ENCODE data around the gene SIRT7.

- TF ChIP-seq POLR2A (IDR thresholded peaks at IDR 0.05) = no peak
- TF ChIP-seq, protein P1, sequence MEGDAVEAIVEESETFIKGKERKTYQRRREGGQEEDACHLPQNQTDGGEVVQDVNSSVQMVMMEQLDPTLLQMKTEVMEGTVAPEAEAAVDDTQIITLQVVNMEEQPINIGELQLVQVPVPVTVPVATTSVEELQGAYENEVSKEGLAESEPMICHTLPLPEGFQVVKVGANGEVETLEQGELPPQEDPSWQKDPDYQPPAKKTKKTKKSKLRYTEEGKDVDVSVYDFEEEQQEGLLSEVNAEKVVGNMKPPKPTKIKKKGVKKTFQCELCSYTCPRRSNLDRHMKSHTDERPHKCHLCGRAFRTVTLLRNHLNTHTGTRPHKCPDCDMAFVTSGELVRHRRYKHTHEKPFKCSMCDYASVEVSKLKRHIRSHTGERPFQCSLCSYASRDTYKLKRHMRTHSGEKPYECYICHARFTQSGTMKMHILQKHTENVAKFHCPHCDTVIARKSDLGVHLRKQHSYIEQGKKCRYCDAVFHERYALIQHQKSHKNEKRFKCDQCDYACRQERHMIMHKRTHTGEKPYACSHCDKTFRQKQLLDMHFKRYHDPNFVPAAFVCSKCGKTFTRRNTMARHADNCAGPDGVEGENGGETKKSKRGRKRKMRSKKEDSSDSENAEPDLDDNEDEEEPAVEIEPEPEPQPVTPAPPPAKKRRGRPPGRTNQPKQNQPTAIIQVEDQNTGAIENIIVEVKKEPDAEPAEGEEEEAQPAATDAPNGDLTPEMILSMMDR (IDR thresholded peaks at IDR 0.05) = no peak
These were observed 50.6 kb downstream of the SIRT7 start for GRCh38 chr17:81867170-81867990.
